ENCODE measurements around the gene ZNF609. TPM values are rescaled to one million over a fixed set of nuclear protein-coding genes. Genes with fewer than 3 reads are reported as not detected.

Gene ZNF609
- total RNA-seq, 1 experiment from 2014 or later = 31.0 TPM

- no peaks in the 10 kb centered on the region for H3K9me2 ChIP-seq (ENCODE audit: insufficient read depth)
- H3K36me3 ChIP-seq (ENCODE audit: control insufficient read depth in 1 of 2, insufficient read depth in 2 of 2, low read length in 2 of 2) = no peaks in the 10 kb centered on the region
- CTCF ChIA-PET = no interaction called here
- no peak overlapping the region for H3K4me3 ChIP-seq (replicated peaks in 1 of 2; ENCODE audit: low read depth in 1 of 2, low read length in 2 of 2)
- RAD21 ChIA-PET (ENCODE audit: low non-redundant PET in 1 of 2, low total read pairs in 2 of 2, uncharacterized antibody in 2 of 2, unreplicated experiment in 2 of 2) = interaction anchor here in 1 of 2 experiments (0.6 kb wide), 1 partner anchor 87 kb away, joined by 7 read pairs; no protein-coding TSS in a partner anchor
- H3K4me2 ChIP-seq (ENCODE audit: low read length) = no peak overlapping the region
- ATAC-seq = no peak
- no TSS peak for BruUV-seq (replicated peaks)
- H3K79me2 ChIP-seq (ENCODE audit: insufficient read depth, low read length) = peaks cover 42% of the 10 kb centered on the region
- POLR2A ChIA-PET = interaction anchor here (1.3 kb wide), 1 partner anchor 31 kb away, joined by 3 read pairs; no protein-coding TSS in a partner anchor
- H3K27ac ChIP-seq (ENCODE audit: low read depth, low read length) = no peak overlapping the region
- peaks cover 9% of the 10 kb centered on the region; the same call in 1 of the 2 replicates for H4K20me1 ChIP-seq (ENCODE audit: insufficient read depth)
- DNase-seq (ENCODE audit: low read depth, low spot score) = no peak
- H2AFZ ChIP-seq (ENCODE audit: low read depth, low read length, poor library complexity, severe bottlenecking) = no peak overlapping the region
- H3K27me3 ChIP-seq (ENCODE audit: insufficient read depth, low read length) = no peaks in the 10 kb centered on the region
- peaks cover 18 to 24% of the 10 kb centered on the region in 2 experiments for H3K4me1 ChIP-seq (ENCODE audit: control insufficient read depth in 1 of 2, insufficient read depth in 2 of 2, low read length in 2 of 2)
- no peaks in the 10 kb centered on the region for H3K9me3 ChIP-seq (ENCODE audit: control insufficient read depth in 1 of 2, insufficient read depth in 1 of 2, low read depth in 1 of 2, low read length in 2 of 2)
- no peak overlapping the region for H3K9ac ChIP-seq (ENCODE audit: low read length)
- intact Hi-C loops (cut with micrococcal nuclease) = no loop called here
- TF ChIP-seq TCF7L2 (IDR thresholded peaks at IDR 0.05; ENCODE audit: borderline replicate concordance, extremely low read depth, insufficient read depth, insufficient read length) (no peak), ZNF274 (IDR thresholded peaks at IDR 0.05; ENCODE audit: low read depth, low read length) (no peak), EGR1 (IDR thresholded peaks at IDR 0.05; ENCODE audit: low read depth) (no peak), POLR2AphosphoS5 (IDR thresholded peaks at IDR 0.05; ENCODE audit: low read depth, low read length) (no peak), JUND (IDR thresholded peaks at IDR 0.05) (no peak), ELF1 (IDR thresholded peaks at IDR 0.05; ENCODE audit: borderline replicate concordance, low read depth) (no peak), SIN3A (IDR thresholded peaks at IDR 0.05; ENCODE audit: low read depth) (no peak), EZH2 (IDR thresholded peaks at IDR 0.05) (no peak), SP1 (IDR thresholded peaks at IDR 0.05; ENCODE audit: low read depth) (no peak), CEBPB (IDR thresholded peaks at IDR 0.05; ENCODE audit: low read depth) (no peak), CBX3 (IDR thresholded peaks at IDR 0.05; ENCODE audit: low read depth) (no peak), YY1 (IDR thresholded peaks at IDR 0.05; ENCODE audit: extremely low read depth, insufficient replicate concordance, low read depth, low read length) (no peak), ATF3 (IDR thresholded peaks at IDR 0.05) (no peak), ZFX (IDR thresholded peaks at IDR 0.05) (no peak), FOSL1 (IDR thresholded peaks at IDR 0.05; ENCODE audit: low read depth) (no peak)
- TF ChIP-seq, protein P1, sequence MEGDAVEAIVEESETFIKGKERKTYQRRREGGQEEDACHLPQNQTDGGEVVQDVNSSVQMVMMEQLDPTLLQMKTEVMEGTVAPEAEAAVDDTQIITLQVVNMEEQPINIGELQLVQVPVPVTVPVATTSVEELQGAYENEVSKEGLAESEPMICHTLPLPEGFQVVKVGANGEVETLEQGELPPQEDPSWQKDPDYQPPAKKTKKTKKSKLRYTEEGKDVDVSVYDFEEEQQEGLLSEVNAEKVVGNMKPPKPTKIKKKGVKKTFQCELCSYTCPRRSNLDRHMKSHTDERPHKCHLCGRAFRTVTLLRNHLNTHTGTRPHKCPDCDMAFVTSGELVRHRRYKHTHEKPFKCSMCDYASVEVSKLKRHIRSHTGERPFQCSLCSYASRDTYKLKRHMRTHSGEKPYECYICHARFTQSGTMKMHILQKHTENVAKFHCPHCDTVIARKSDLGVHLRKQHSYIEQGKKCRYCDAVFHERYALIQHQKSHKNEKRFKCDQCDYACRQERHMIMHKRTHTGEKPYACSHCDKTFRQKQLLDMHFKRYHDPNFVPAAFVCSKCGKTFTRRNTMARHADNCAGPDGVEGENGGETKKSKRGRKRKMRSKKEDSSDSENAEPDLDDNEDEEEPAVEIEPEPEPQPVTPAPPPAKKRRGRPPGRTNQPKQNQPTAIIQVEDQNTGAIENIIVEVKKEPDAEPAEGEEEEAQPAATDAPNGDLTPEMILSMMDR (IDR thresholded peaks at IDR 0.05 in 2 of 3, conservative IDR thresholded peaks at IDR 0.05 in 1 of 3; ENCODE audit: borderline replicate concordance in 1 of 3, insufficient read depth in 1 of 3, low read depth in 2 of 3, low read length in 2 of 3) = no peak
- TF ChIP-seq, protein P2, sequence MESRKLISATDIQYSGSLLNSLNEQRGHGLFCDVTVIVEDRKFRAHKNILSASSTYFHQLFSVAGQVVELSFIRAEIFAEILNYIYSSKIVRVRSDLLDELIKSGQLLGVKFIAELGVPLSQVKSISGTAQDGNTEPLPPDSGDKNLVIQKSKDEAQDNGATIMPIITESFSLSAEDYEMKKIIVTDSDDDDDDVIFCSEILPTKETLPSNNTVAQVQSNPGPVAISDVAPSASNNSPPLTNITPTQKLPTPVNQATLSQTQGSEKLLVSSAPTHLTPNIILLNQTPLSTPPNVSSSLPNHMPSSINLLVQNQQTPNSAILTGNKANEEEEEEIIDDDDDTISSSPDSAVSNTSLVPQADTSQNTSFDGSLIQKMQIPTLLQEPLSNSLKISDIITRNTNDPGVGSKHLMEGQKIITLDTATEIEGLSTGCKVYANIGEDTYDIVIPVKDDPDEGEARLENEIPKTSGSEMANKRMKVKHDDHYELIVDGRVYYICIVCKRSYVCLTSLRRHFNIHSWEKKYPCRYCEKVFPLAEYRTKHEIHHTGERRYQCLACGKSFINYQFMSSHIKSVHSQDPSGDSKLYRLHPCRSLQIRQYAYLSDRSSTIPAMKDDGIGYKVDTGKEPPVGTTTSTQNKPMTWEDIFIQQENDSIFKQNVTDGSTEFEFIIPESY (IDR thresholded peaks at IDR 0.05; ENCODE audit: extremely low read depth, insufficient replicate concordance, low read length) = no peak
Measured at GRCh38 chr15:64600794-64601193, 140.4 kb downstream of the ZNF609 start.
